Stimulated activated effector memory CD8-positive, alpha-beta T cell treated with anti-CD3 and anti-CD28 coated beads, Interleukin-12 subunit alpha, Interleukin-12 subunit beta, amount 100 ng/mL, for 72 hours (primary cell): Measurements from ENCODE around the gene SPTLC2.
A peak's percentile ranks its signal among the peaks of the same experiment; 100 is the strongest.
"Not testable (repeated sequence)": the region's sequence is repeated elsewhere in the genome, so short reads cannot be mapped to it uniquely, and the experiment has no call there.

Experiments
- ATAC-seq: fragments of 150-1000 bp; cut with Tn5 transposase; 2 replicates; pipeline ENCODE4 v1.10.0; 2021
- DNase-seq, 2 donors: peaks; one replicate each; pipeline ENCODE4 v3.0.0; 2021 to 2022; ENCODE audit warnings: low spot score in 2 of 2
- H3K27ac Mint-ChIP-seq: one replicate; pipeline ENCODE4 v1.8.0; 2022; ENCODE audit warnings: mild to moderate bottlenecking, mixed read lengths
- H3K36me3 Mint-ChIP-seq: one replicate; pipeline ENCODE4 v1.8.0; 2022; ENCODE audit warnings: mild to moderate bottlenecking, mixed read lengths
- H3K4me1 Mint-ChIP-seq: one replicate; pipeline ENCODE4 v1.8.0; 2022; ENCODE audit warnings: mixed read lengths
- H3K4me3 Mint-ChIP-seq: one replicate; pipeline ENCODE4 v1.8.0; 2022; ENCODE audit warnings: mild to moderate bottlenecking, mixed read lengths
- H3K9me3 Mint-ChIP-seq: one replicate; pipeline ENCODE4 v1.8.0; 2022; ENCODE audit warnings: mixed read lengths

The SPTLC2 gene, protein sequence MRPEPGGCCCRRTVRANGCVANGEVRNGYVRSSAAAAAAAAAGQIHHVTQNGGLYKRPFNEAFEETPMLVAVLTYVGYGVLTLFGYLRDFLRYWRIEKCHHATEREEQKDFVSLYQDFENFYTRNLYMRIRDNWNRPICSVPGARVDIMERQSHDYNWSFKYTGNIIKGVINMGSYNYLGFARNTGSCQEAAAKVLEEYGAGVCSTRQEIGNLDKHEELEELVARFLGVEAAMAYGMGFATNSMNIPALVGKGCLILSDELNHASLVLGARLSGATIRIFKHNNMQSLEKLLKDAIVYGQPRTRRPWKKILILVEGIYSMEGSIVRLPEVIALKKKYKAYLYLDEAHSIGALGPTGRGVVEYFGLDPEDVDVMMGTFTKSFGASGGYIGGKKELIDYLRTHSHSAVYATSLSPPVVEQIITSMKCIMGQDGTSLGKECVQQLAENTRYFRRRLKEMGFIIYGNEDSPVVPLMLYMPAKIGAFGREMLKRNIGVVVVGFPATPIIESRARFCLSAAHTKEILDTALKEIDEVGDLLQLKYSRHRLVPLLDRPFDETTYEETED

GRCh38 chr14:77616454-77617229 is at the start of gene SPTLC2:
TSS of gene SPTLC2 (minus strand) at chr14:77616637. CDS start at chr14:77616579, 58 bp downstream.
- peaks cover 17% of the 10 kb centered on the region for H3K36me3 Mint-ChIP-seq
- peaks cover 30% of the 10 kb centered on the region for H3K4me1 Mint-ChIP-seq
- ATAC-seq = peak; percentile 98
- no peaks in the 10 kb centered on the region for H3K9me3 Mint-ChIP-seq
- peak; percentile 78 to 96 for DNase-seq
- peak within 1 kb of the TSS; percentile 94 for H3K27ac Mint-ChIP-seq
- peak within 1 kb of the TSS; percentile 89 for H3K4me3 Mint-ChIP-seq

DNA sequence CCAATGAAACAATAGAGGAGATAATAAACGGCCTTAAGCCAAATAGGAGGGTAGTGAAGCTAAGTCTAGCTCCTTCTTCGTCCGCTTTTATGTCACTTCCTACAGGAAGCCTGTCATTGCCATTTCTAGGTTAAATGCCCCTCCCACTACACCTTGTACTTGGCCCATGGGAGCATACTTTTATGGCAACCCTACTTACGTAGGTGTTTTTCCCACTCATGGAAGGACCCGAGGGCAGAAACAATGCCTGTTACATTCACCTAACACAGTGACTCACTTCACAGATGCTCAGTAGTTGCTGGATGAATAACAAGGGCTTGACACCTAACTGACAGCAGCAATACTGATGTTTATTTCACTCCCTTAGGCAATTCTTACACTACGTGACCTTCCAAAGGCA is 46.9 kb upstream of the SPTLC2 start:
- Mint-ChIP-seq H3K27ac (peak overlapping the region; percentile 24), H3K4me3 (no peak overlapping the region), H3K36me3 (no peaks in the 10 kb centered on the region), H3K9me3 (no peaks in the 10 kb centered on the region), H3K4me1 (no peaks in the 10 kb centered on the region)
- no peak for DNase-seq
- peak; percentile 65 for ATAC-seq

- not testable (repeated sequence) for H3K4me1 Mint-ChIP-seq, H3K27ac Mint-ChIP-seq, DNase-seq, H3K9me3 Mint-ChIP-seq, ATAC-seq, H3K36me3 Mint-ChIP-seq, H3K4me3 Mint-ChIP-seq
These were observed 45.1 kb upstream of the SPTLC2 start for GRCh38 chr14:77661562-77661961.

- DNase-seq = no peak
These were observed 44.3 kb upstream of the SPTLC2 start for GRCh38 chr14:77660754-77661153.

GRCh38 chr14:77659831-77660230 is 43.4 kb upstream of the SPTLC2 start:
- H3K4me3 Mint-ChIP-seq = no peak overlapping the region
- no peaks in the 10 kb centered on the region for H3K4me1 Mint-ChIP-seq
- DNase-seq (no peak), ATAC-seq (no peak)
- no peaks in the 10 kb centered on the region for H3K36me3 Mint-ChIP-seq
- no peak overlapping the region for H3K27ac Mint-ChIP-seq
- H3K9me3 Mint-ChIP-seq = no peaks in the 10 kb centered on the region

More at GRCh38 chr14:77660754-77661153, 44.3 kb upstream of the SPTLC2 start:
- Mint-ChIP-seq H3K4me3 (no peak overlapping the region), H3K36me3 (no peaks in the 10 kb centered on the region), H3K4me1 (no peaks in the 10 kb centered on the region), H3K9me3 (no peaks in the 10 kb centered on the region), H3K27ac (peak overlapping the region; percentile 29)
- no peak for ATAC-seq

DNA sequence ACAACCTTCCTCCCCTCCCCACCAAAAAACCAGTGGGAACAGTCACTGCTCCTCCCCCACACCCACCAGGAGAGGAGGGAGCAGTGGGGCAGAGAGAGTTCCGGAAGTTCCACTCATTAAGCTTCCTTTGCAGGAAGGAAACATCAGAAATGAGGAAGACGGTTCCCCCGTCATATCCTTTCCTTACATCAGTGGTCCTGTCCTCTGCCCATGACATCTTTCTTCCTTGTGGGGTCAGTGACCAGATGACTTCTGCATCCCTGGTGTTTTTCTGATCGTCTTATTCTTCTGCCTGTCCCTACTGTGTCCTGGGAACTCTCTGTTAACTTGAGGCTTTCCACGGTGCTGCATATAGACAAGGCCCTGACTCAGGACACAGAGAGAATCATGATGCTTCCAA is 40.8 kb upstream of the SPTLC2 start:
- no peak overlapping the region for H3K27ac Mint-ChIP-seq
- DNase-seq (no peak), ATAC-seq (no peak)
- no peaks in the 10 kb centered on the region for H3K9me3 Mint-ChIP-seq
- H3K4me3 Mint-ChIP-seq = no peak overlapping the region
- H3K36me3 Mint-ChIP-seq = no peaks in the 10 kb centered on the region
- H3K4me1 Mint-ChIP-seq = no peaks in the 10 kb centered on the region

GRCh38 chr14:77654001-77654441 is 37.6 kb upstream of the SPTLC2 start:
- Mint-ChIP-seq H3K27ac (no peak overlapping the region), H3K4me3 (no peak overlapping the region), H3K4me1 (no peaks in the 10 kb centered on the region), H3K36me3 (no peaks in the 10 kb centered on the region), H3K9me3 (no peaks in the 10 kb centered on the region)
- DNase-seq = no peak
- ATAC-seq = peak; percentile 34

DNA sequence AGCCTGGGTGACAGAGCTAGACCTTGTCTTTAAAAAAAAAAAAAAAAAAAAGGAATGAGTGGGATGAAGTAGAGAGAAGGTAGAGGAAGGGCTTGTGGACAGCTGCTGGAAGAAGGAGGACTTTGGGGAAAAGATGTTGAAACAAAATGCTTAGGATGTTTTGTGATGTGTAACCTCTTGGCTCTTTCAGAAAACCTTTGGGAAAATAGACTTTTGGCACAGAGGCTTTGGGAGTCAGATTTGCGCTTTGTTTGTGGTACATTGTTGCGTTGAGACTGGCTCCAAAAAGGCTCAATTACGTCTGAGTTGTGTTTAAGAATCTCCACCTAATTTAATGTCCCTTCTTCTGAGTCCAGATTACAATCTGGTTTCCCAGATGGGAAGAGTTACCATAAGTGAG is 32.9 kb upstream of the SPTLC2 start:
- Mint-ChIP-seq H3K9me3 (no peaks in the 10 kb centered on the region), H3K4me1 (no peaks in the 10 kb centered on the region), H3K27ac (no peak overlapping the region), H3K36me3 (no peaks in the 10 kb centered on the region), H3K4me3 (no peak overlapping the region)
- DNase-seq (no peak), ATAC-seq (no peak)

GRCh38 chr14:77648520-77649200 is 32.2 kb upstream of the SPTLC2 start:
- Mint-ChIP-seq H3K27ac (peak overlapping the region; percentile 13), H3K36me3 (no peaks in the 10 kb centered on the region), H3K4me3 (no peak overlapping the region), H3K9me3 (no peaks in the 10 kb centered on the region), H3K4me1 (no peaks in the 10 kb centered on the region)
- ATAC-seq (no peak), DNase-seq (no peak)

DNA sequence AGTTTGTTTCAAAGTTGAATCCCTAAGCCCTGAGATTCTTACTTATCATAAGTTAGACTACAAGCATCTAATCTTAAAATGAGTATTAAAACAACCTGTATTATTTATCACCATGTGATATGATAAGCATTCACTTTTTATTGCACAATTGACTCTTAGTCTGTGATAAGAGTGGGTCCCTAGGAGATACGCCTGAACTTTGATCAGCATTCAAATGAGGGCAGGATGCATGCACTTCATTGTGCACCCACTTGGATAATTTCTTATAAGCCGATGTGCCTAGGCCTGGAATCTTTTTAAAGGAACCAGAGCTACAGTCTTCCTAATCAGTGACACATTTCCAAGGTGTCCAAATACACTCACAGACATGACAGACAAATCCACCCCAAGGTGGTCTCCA is 31.4 kb upstream of the SPTLC2 start:
- H3K9me3 Mint-ChIP-seq = no peaks in the 10 kb centered on the region
- H3K27ac Mint-ChIP-seq = no peak overlapping the region
- no peaks in the 10 kb centered on the region for H3K4me1 Mint-ChIP-seq
- no peak for ATAC-seq
- no peak for DNase-seq
- H3K36me3 Mint-ChIP-seq = no peaks in the 10 kb centered on the region
- no peak overlapping the region for H3K4me3 Mint-ChIP-seq

GRCh38 chr14:77646907-77647306 is 30.5 kb upstream of the SPTLC2 start:
- Mint-ChIP-seq H3K4me3 (no peak overlapping the region), H3K9me3 (no peaks in the 10 kb centered on the region), H3K27ac (no peak overlapping the region), H3K36me3 (no peaks in the 10 kb centered on the region), H3K4me1 (peaks cover 6% of the 10 kb centered on the region)
- no peak for DNase-seq
- ATAC-seq = no peak

GRCh38 chr14:77645520-77646230 is 29.2 kb upstream of the SPTLC2 start:
- H3K36me3 Mint-ChIP-seq = no peaks in the 10 kb centered on the region
- no peak for ATAC-seq
- H3K4me3 Mint-ChIP-seq = no peak overlapping the region
- H3K4me1 Mint-ChIP-seq = peaks cover 15% of the 10 kb centered on the region
- no peak overlapping the region for H3K27ac Mint-ChIP-seq
- no peak for DNase-seq
- H3K9me3 Mint-ChIP-seq = no peaks in the 10 kb centered on the region

DNA sequence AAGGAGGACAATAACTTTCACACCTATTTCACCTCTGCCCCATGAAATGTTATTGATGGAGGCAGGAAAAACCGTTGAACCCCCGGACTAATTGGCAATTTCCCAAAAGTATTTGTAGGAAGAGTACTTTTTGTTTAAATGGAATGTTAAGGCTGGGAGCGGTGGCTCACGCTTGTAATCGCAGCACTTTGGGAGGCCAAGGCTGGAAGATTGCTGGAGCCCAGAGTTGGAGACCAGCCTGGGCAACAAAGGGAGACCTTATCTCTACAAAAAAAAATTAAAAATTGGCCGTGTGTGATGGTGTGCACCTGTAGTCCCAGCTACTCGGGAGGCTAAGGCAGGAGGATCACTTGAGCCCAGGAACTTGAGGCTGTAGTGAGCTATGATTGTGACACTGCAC is 26.0 kb upstream of the SPTLC2 start:
- DNase-seq = no peak
- H3K4me3 Mint-ChIP-seq = peak overlapping the region; percentile 76
- no peak for ATAC-seq
- no peaks in the 10 kb centered on the region for H3K9me3 Mint-ChIP-seq
- H3K36me3 Mint-ChIP-seq = no peaks in the 10 kb centered on the region
- H3K4me1 Mint-ChIP-seq = peaks cover 15% of the 10 kb centered on the region
- H3K27ac Mint-ChIP-seq = peak overlapping the region; percentile 92

DNA sequence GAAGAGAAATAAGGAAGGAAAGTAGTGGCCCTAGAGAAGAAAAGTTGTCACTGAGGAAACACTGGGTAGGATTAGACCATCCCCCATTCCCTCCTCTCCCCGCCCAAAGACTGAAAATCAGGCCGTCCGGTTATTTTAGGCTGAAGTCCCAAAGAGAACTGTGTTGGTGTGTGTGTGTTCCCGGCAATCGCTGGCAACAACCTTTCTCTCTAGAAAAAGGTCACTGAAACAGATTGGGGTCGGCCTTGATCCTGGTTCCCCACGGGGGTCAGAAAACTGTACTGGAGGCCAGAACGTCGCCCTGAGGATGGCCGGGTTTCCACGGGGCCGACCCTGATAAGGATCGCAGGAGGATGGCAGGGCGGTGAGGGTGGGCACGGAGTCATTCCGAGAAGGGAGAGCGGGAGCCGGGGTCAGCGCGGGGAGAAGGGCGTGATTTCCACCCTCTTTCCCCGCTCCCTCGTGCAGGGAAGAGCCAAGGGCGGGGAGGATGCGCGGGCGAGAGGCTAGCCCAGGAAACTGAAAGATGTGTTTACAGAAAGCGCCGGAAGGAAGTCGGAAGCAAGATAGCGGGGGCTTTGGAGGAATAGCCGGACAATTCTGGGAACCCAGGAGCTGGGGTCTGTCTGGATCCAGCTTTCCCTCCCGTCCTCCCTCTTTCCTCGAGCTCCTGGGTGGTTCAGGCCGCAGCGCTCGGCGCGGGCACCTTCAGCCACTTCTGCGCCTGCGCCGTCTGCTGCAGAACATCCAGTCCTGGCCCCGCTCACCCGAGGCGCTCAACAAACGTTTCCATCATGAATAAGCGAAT is 25.3 kb upstream of the SPTLC2 start:
- H3K9me3 Mint-ChIP-seq = no peaks in the 10 kb centered on the region
- ATAC-seq (peak; percentile 89), DNase-seq (peak; percentile 55 to 74)
- H3K36me3 Mint-ChIP-seq = no peaks in the 10 kb centered on the region
- H3K4me3 Mint-ChIP-seq = peak overlapping the region; percentile 76
- H3K27ac Mint-ChIP-seq = peak overlapping the region; percentile 92
- H3K4me1 Mint-ChIP-seq = peaks cover 15% of the 10 kb centered on the region
